ENCODE results near the gene TRIM74.
"Not testable (repeated sequence)": the region's sequence is repeated elsewhere in the genome, so short reads cannot be mapped to it uniquely, and the experiment has no call there.

TRIM74 gene

DNA sequence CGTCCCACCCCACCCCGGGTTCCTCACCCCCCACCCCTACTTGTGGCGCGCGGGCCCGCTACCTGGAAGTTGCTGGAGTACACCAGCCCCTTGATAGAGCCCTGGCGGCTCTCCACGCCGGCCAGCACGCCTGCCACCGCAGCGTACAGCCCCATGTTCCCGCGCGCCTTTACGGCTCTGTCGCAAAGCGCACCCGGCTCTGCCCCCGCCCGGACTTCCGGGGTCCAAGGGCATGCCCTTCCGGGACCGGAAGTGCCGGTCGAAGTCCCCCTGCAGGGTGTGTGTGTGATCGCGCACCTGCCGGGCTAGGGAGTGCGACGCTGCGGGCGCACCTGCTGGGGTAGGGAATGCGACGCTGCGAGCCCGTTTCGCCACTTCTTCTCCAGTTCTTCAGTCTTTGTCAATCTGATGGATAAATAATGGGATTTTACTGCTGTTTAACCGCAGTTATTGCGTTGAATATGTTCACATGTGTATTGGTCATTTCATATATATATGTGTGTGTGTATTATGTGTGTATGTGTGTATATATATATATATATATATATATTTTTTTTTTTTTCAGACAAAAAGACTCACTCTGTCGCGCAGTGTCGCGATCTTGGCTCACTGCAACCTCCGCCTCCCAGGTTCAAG lies 14.6 kb downstream of the TRIM74 start:
- not testable (repeated sequence) for DNase-seq

DNA sequence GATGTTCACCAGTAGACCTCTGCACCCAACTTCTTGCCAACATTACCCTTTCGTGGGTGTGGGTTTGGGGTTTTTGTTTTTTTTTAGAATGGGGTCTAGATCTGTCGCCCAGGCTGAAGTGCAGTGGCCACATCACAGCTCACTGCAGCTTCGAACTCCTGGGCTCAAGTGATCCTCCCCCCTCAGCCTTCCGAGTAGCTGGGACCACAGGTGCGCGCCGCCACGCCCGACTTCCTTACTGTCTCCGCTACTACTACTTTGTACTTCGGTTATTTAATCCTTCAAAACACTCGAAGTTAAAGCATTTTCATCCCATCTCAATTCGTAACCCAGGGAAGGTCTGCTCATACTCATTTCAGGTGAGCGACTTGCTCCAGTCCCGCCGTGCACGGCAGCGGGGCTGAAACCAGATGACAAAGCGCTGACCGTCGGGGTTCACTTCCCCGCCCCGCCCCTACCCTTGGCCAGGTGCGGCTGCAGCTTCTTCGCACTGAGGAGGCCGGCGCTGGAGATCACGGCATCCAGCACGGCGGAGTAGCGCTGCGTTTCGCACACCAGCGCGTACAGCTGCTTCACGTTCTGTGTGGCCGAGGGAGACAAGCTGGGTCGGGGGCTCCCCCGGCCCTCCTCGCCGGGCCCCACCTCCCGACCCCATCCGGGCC lies 15.2 kb downstream of the TRIM74 start:
- DNase-seq, result not testable (repeated sequence)

DNA sequence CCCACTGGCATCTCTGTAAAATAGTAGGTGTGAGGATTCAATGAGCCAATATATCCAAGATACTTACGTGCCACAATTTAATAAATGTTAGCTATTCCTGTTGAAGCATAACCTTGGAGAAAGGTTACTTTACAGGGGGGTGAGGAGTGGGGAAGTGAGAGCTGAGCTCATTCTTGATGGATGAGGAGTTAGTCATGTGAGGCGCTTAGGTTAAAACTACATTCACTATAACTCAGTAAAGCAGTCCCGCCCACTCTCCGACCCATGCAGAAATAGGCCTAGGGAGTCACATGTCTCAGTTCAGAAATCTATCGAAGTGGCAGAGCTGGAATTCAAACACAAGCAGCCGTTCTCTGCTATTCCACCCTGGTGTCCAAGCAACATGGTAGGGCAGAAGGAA lies 18.8 kb downstream of the TRIM74 start:
- not testable (repeated sequence) for DNase-seq

DNA sequence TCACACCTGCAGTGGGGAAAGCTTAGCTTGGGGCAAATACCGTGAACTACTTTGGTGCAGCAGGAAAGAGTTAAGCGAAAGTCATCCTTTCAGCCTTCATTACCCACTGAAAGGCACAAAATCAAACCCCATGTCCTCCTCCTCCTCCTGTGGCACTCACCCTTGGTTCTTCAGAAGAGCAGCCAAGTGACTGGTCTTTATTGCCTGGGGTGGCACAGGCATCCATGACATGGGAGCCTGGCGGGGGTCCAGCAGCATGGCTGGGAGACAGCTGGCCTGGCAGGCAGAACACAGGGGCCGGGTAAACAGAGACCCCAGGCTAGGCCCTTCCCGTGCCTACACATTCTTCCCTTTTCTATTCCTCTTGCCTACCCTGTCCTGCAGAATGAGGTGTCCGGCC lies 19.6 kb downstream of the TRIM74 start:
- not testable (repeated sequence) for DNase-seq

DNA sequence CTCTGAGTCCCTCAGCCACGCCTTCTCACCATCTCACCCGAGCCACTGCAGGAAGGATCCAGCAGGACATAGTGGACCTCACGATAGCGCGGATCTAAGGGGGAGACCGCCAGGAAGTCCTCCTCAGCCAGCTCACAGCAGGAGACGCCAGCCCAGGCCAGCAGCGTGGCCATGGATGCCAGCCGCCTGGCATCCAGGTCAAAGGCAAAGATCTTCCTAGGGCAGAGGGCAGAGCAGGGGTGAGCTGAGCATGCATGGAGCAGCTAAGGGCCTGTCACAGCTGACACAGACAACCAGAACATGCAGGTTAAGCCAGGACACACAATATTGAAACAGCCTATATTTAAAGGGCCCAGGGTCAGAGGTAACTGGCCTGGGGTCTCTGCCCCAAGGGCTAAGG lies 20.0 kb downstream of the TRIM74 start:
- not testable (repeated sequence) for DNase-seq

DNA sequence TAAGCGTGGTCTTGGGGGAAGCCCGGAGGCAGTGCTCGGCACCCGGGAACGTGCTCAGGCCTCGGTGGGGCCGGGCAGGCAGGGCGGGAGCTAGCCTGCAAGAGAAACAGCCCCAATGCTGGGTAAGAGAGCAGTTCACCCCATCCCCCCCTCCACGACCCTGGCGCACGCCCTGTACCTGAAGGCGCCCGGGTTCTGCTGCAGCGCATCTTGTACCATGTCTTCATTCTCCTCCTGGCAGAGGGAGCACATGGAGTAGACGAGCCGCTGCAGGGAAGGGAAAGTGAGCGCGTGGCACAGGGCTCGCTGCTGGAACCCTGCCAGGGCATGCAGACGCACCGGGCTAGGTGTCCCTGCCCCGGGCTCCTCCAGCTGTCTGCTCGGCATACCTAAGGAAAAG lies 20.6 kb downstream of the TRIM74 start:
- not testable (repeated sequence) for DNase-seq

DNA sequence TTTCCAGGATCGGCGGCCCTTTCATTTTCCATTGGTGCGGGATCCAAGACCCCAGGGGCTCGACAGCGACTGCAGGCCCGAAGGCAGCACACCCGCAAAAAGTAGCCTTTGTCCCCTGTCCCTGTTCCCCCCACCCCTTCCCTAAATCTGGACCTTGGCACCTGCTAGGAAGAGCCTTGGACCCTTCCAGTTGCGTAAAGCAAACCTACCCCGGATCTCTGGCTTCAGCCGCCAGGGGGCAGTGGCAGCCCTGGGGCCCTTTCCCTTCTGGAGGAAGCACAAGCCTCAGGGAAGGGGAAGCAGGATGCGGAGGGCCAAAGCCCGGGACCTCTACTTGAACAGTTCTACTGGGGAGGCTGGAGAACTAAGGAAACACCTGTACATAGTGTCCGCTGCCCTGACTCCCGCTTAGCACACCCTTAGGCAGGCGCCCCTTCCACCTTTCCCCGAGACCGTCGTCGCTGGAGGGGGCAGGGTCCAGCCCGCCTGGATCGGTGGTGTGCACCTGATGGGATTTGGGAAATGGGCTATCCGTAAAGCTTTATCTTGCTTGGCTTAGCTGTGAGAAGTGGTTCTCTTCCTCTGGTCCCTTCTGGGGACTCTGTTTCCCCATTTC lies 23.0 kb downstream of the TRIM74 start:
- not testable (repeated sequence) for DNase-seq

DNA sequence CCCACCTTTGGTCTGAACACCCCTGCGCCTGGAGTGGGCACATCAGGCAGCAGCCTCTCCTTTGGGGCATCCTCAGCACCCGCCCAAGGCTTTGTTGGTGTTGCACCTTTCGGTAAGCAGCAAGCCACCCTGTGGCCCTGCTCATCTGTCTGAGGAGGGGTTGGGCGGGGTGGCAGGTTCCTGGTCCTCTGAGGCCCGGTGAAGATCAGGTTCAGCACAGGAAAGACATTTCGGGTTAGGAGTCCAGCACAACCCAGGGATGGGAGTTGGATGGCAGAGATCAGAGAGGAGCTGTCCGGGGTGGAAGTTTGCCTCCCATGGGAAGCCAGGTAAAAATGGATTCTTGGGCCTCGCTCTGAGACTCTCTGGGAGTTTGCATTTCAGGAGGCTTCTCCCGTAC lies 23.7 kb downstream of the TRIM74 start:
- not testable (repeated sequence) for DNase-seq

DNA sequence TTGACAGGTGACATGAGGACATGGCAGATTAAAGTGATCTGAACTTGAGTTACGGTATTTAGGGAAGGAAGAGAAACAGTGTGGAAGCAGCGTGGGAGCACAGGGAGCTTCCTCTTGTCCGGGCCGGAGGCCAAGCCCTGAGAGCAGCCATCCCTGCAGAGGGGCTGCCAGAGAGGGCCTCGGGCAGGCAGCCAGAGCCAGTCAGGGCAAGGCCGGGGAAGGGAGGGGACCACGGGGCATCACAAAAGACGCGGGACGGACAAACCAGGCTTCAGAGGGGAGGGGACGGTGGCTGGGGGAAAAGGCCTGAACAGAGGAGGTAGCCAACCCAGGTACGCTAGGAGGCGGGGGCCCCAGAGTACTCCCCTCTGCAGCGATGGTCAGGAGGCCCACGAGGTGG lies 24.3 kb downstream of the TRIM74 start:
- not testable (repeated sequence) for DNase-seq

DNA sequence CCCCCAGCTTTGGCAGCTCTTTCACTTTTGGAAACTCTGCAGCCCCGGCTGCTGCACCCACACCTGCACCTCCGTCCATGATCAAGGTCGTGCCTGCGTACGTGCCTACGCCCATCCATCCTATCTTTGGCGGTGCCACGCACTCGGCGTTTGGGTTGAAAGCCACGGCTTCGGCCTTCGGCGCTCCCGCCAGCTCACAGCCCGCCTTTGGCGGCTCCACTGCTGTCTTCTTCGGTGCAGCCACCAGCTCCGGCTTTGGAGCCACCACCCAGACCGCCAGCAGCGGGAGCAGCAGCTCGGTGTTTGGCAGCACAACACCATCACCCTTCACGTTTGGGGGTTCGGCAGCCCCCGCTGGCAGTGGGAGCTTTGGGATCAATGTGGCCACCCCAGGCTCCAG lies 26.3 kb downstream of the TRIM74 start:
- not testable (repeated sequence) for DNase-seq

DNA sequence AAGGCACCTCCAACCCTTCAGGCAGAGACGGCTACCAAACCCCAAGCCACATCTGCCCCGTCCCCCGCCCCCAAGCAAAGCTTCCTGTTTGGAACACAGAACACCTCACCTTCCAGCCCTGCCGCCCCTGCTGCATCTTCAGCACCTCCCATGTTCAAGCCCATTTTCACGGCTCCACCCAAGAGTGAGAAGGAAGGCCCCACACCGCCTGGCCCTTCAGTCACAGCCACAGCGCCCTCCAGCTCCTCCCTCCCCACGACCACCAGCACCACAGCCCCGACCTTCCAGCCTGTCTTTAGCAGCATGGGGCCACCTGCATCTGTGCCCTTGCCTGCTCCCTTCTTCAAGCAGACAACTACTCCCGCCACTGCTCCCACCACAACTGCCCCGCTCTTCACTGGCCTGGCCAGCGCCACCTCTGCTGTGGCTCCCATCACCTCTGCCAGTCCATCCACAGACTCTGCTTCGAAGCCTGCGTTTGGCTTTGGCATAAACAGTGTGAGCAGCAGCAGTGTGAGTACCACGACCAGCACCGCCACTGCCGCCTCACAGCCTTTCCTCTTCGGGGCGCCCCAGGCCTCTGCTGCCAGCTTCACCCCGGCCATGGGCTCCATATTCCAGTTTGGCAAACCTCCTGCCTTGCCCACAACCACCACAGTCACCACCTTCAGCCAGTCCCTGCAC lies 27.1 kb downstream of the TRIM74 start:
- not testable (repeated sequence) for DNase-seq

DNA sequence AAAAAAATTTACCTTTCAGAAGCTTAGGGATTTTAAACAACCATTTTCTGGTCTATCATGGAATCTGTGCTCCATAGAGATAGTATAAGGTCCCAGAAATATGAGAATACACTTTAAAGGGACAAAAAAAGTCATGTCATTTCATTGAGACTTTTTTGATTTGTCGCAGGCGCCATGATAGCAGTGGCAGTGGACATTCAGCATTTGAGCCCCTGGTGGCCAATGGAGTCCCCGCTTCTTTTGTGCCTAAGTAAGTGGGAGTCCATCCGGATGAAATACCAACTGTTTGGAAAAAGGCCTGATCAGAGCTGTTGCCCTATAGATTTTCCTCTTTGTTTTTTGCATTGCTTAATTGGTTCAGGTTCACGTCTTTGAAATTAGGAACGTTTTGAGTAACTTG lies 41.0 kb downstream of the TRIM74 start:
- not testable (repeated sequence) for DNase-seq

DNA sequence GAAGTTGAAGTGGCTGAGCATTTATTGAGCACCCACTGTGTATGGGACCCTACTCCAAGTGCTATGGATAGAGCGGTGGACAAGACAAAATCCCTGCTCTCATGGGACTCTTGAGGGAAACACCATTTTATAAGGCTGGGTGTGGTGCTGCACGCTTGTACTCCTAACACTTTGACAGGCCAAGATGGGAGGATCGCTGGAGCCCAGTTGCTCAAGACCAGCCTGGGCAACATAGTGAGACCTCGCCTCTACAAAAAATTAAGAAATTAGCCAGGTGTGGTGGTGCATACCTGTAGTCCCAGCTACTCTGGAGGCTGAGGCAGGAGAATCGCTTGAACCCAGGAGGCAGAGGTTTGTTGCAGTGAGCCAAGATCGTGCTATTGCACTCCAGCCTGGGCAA lies 41.5 kb downstream of the TRIM74 start:
- DNase-seq, result not testable (repeated sequence)

DNA sequence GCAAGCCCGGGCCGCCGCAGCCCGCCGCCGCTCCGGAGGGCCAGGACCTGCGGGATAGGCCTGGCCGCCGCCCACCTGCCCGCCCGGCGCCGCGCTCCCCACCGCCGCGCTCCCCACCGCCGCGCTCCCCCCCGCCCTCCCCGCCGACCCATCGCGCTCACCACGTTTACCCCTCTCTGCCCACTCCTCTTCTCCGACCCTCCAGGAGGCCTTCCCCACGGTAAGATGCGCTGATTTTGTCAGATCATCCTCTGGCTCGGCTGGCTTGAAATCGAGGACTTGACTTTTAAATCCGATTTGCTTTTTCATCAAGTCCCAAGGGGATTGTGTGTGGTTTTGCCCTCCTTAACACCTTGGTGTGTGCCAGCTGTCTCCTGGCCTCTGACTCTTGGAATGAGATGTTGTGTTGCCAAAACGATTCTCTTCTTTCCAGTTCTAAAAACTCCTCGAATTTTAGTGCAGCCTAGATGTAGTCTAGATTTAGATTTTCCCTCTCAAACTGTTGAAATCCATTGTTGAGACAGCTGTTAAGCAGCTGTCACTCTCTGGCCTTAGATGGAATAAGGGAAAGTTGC lies 43.6 kb downstream of the TRIM74 start:
- no peak for DNase-seq

DNA sequence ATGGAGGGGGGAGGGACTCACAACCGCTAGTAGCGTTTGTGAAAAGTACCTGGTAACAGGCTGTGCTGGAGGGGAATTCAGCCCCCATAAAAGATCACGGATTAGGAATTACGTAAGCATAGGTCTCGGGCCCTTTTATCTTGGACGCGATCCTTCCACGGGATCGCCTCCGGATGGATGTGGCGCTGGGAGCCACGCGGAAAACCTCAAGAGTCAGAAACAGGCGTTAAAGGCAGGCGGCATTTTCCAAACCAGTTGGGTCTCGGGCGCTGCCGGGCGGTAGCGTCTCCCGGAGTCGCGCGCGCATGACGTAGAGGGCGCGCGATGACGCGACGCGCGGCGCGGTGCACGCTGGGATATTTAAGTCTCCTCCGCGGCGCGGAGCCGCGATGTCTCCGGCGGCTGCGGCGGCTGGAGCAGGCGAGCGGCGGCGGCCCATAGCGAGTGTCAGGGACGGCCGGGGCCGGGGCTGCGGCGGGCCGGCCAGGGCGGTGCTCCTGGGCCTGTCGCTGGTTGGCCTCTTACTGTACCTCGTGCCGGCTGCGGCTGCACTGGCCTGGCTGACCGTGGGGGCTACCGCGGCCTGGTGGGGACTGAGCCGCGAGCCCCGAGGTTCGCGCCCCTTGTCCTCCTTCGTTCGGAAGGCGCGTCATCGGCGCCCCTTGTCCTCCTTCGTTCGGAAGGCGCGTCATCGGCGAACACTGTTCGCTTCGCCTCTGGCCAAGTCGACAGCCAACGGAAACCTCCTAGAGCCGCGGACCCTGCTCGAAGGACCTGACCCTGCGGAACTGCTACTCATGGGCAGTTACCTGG lies 44.3 kb downstream of the TRIM74 start, which contains the start of gene POM121:
POM121 (plus strand) TSS at position 363 of the 813 bp plus-strand sequence; CDS start at position 390, 27 bp downstream.
- peak; percentile 45 for DNase-seq

DNA sequence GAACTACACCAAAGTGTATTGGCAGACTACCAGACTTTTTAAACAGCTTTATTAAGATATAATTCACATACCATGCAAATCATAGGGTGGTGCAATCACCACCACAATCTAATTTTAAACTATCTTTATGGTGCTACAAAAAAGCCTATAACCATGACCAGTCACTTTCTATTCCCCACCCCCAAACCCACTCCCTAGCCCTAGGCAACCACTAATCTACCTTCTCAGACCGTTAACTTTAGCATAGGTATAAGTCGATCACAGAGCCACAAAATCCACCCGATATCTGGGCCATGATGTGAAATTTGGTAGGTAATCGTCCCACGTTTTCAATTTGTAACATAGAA lies 44.9 kb downstream of the TRIM74 start:
- no peak for DNase-seq

DNA sequence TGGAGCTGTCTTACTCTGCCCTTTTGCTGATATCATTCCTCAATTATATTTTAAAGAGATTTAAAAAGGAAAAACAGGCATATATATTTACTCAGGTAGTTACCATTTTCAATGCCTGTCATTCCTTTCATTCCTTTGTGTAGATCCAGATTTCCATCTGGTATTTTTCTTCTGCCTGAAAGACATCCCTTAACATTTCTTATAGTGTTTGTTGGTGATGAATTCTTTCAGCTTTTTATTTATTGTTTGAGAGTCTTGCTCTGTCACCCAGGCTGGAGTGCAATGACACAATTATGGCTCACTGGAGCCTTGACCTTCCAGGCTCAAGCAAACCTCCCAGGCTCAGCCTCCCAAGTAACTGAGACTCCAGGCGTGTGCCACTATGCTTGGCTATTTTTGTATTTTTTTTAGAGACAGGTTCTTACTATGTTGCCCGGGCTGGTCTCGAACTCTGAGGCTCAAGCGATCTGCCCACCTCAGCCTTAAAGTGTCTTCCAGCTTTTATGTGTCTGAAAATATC lies 50.0 kb downstream of the TRIM74 start:
- no peak for DNase-seq

DNA sequence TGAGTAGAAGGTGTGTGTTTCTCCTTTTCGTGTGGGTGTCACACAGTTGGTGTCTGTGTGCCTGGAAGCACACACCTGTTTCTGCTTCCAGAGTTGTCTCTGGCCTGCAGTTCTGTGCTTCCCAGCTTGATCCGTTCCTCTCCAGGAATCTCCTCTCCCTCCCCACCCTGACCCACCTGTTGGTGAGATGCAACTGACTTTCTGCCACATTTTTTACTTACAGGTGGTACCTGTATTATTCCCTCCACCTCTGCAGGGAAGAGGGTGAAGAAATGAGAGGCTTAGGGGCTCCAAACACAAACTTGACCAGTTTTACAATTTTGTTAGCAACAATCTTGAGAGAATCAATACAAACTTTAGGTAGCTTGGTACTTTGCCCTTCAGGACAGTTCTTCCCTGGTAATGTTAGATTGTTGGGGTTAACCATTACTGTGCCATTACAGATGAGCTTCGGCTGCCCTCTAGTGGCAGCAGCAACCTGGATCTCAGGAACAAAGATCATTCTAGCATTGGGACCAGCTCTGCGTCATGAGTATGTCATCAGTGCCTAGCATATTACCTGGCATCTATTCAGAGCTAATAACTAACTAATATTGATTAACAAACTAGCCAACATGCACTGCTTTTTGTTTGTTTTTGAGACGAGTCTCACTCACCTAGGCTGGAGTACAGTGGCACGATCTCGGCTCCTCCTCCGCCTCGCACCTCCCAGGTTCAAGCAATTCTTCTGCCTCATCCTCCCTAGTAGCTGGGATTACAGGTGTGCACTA lies 54.3 kb downstream of the TRIM74 start:
- peak; percentile 9 for DNase-seq

DNA sequence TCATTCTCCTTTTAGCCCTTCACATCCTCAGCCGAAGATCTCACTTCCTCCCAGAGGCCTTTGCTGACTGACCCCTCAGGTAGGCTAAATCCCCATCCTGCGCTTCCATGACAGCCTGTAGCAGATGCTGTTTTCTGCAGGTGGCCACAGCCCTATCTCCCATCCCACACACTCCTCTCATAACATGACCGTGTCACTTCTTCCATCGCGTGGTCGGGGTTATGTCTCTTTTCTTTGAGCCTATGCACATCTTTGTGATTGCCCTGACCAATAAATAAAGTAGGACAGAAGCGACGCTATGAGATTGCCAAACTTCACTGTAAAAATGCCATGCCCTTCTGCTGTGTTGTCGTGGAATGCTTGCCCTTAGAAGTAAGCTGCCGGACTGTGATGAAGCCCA lies 55.5 kb downstream of the TRIM74 start:
- not testable (repeated sequence) for DNase-seq

DNA sequence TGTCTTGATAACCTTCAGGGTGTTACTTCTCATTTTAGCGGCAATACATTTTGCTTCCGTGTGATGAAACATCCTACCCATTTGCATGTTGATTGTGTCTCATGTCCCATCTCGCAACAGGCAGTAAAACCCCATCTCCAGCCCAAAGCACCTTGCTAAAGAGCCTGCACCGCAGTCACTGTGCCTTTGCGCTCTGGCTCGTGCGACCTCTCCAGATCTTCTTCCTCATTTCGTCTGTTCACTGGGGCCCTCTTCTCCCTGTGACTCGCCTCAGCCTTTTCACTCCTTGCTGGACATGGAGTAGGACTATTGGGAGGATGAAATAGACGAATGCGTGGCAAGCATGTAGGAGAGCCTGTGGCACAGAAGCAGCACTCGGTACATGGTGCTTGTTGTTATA lies 57.9 kb downstream of the TRIM74 start:
- DNase-seq, result not testable (repeated sequence)
